PC-3 (cell line): ENCODE results near the gene UBE2L6. TPM values are rescaled to one million over a fixed set of nuclear protein-coding genes. Genes with fewer than 3 reads are reported as not detected.

ENCODE experiments used
- ATAC-seq: fragments of 200-7000 bp; cut with Tn5 transposase; 2 replicates; pipeline ENCODE4 v1.9.1; 2020; ENCODE audit warnings: mild to moderate bottlenecking, moderate library complexity
- BruUV-seq: library from RNA; stranded (reverse); fragments of 400-500 nt; replicated peaks from 2 replicates; lab custom pipeline; 2021; lab: Mats Ljungman, UMichigan
- CTCF ChIA-PET: fragments of 300-600 bp; sonication (Branson Sonifier 250); formaldehyde crosslinking; loops from one replicate; lab custom pipeline; 2022; ENCODE audit warnings: antibody characterized with exemption; lab: Charles Lee
- POLR2A ChIA-PET: fragments of 300-600 bp; sonication (Branson Sonifier 250); formaldehyde crosslinking; loops from one replicate; lab custom pipeline; 2022; ENCODE audit warnings: antibody characterized with exemption; ENCODE audit not compliant: unreplicated experiment; lab: Charles Lee
- DNase-seq: peaks from one replicate; pipeline ENCODE4 v3.0.0-alpha.2; 2015
- H2AFZ ChIP-seq: fragments of 300-600 bp; sonication (generic); 2 replicates; pipeline ENCODE4 v1.6.0; 2016; ENCODE audit warnings: antibody characterized with exemption, low read length
- H3F3A ChIP-seq: fragments of 300-600 bp; sonication (generic); one replicate; pipeline ENCODE4 v1.6.0; 2017; ENCODE audit warnings: antibody characterized with exemption, low read length, control low read depth, mild to moderate bottlenecking; ENCODE audit not compliant: unreplicated experiment
- H3K27ac ChIP-seq: fragments of 300-600 bp; sonication (generic); 2 replicates; pipeline ENCODE4 v1.5.1; 2016; ENCODE audit warnings: mild to moderate bottlenecking, low read length
- H3K27me3 ChIP-seq: fragments of 300-600 bp; sonication (generic); 2 replicates; pipeline ENCODE4 v1.6.1; 2016; ENCODE audit warnings: low read length, mixed read lengths
- H3K36me3 ChIP-seq: fragments of 300-600 bp; sonication (generic); 2 replicates; pipeline ENCODE4 v1.6.1; 2016; ENCODE audit warnings: low read depth, mixed run types, low read length, mixed read lengths
- H3K4me1 ChIP-seq: fragments of 300-600 bp; sonication (generic); 2 replicates; pipeline ENCODE4 v1.5.1; 2016; ENCODE audit warnings: low read length; ENCODE audit not compliant: insufficient read depth
- H3K4me2 ChIP-seq: fragments of 300-600 bp; sonication (generic); 2 replicates; pipeline ENCODE4 v1.6.0; 2016; ENCODE audit warnings: low read length
- H3K4me3 ChIP-seq: fragments of 300-600 bp; sonication (generic); 2 replicates; pipeline ENCODE4 v1.5.1; 2016; ENCODE audit warnings: mild to moderate bottlenecking, low read length, mixed read lengths
- H3K79me2 ChIP-seq: fragments of 300-600 bp; sonication (generic); 2 replicates; pipeline ENCODE4 v1.6.1; 2017; ENCODE audit warnings: low read length, mixed read lengths
- H3K9ac ChIP-seq: fragments of 300-600 bp; sonication (generic); 2 replicates; pipeline ENCODE4 v1.6.0; 2016; ENCODE audit warnings: mild to moderate bottlenecking, low read length
- H3K9me2 ChIP-seq: fragments of 300-600 bp; sonication (generic); replicated peaks from 2 replicates; pipeline ENCODE4 v1.6.1; 2016; ENCODE audit warnings: mixed run types, low read length, mixed read lengths
- H3K9me3 ChIP-seq: fragments of 300-600 bp; sonication (generic); 2 replicates; pipeline ENCODE4 v1.6.1; 2016; ENCODE audit warnings: low read length, mixed read lengths
- H4K20me1 ChIP-seq: fragments of 300-600 bp; sonication (generic); 2 replicates; pipeline ENCODE4 v1.6.1; 2016; ENCODE audit warnings: low read length, mixed read lengths
- CTCF ChIP-seq: fragments of 300-600 bp; sonication (generic); conservative IDR thresholded peaks from 2 replicates; pipeline ENCODE4 v1.5.1; 2017; ENCODE audit warnings: antibody characterized with exemption, low read depth, mild to moderate bottlenecking, low read length
- EZH2 ChIP-seq: fragments of 300-600 bp; sonication (generic); IDR thresholded peaks from one replicate; pipeline ENCODE4 v1.6.1; 2017; ENCODE audit warnings: antibody characterized with exemption, mild to moderate bottlenecking, low read length; ENCODE audit not compliant: unreplicated experiment
- EZH2phosphoT487 ChIP-seq: fragments of 300-600 bp; sonication (generic); IDR thresholded peaks from 2 replicates; pipeline ENCODE4 v1.6.1; 2018; ENCODE audit warnings: mild to moderate bottlenecking, antibody characterized with exemption, low read length, borderline replicate concordance
- intact Hi-C: fragments of 100-400 bp; cut with micrococcal nuclease; formaldehyde crosslinking; loops from 2 replicates; pipeline ENCODE4 v1.9.0; 2023
- total RNA-seq: library from RNA; depleted of rRNA; stranded (reverse); fragments of >200 nt; gene quantifications from 2 replicates; pipeline ENCODE4 v1.2.3, GENCODE V29; 2014

The UBE2L6 gene
- total RNA-seq, 1 experiment from 2014 or later, result 16.5 TPM

GRCh38 chr11:57588046-57588710 is 20.7 kb upstream of the UBE2L6 start:
- CTCF ChIA-PET, result no interaction called here
- Histone ChIP-seq H3K4me1 (no peaks in the 10 kb centered on the region), H3K36me3 (no peaks in the 10 kb centered on the region), H3K4me2 (no peak overlapping the region), H3K4me3 (no peak overlapping the region), H3K79me2 (no peaks in the 10 kb centered on the region), H3K9me3 (no peaks in the 10 kb centered on the region), H4K20me1 (no peaks in the 10 kb centered on the region), H3K27me3 (peaks cover 10% of the 10 kb centered on the region), H3K27ac (no peak overlapping the region), H3K9me2 (no peaks in the 10 kb centered on the region), H2AFZ (no peak overlapping the region), H3K9ac (no peak overlapping the region), H3F3A (no peaks in the 10 kb centered on the region)
- ATAC-seq (no peak), DNase-seq (no peak)
- POLR2A ChIA-PET, result no interaction called here
- TF ChIP-seq EZH2phosphoT487, result no peak
- no peak for TF ChIP-seq CTCF
- intact Hi-C loops, result no loop called here
- no TSS peak for BruUV-seq

- ATAC-seq (no peak), DNase-seq (no peak)
- BruUV-seq, result no TSS peak
- Histone ChIP-seq H3K9me2 (no peaks in the 10 kb centered on the region), H3K27ac (no peak overlapping the region), H3K4me1 (no peaks in the 10 kb centered on the region), H3F3A (no peaks in the 10 kb centered on the region), H4K20me1 (no peaks in the 10 kb centered on the region), H3K9ac (no peak overlapping the region), H3K79me2 (no peaks in the 10 kb centered on the region), H3K9me3 (no peaks in the 10 kb centered on the region), H3K4me2 (no peak overlapping the region), H3K4me3 (no peak overlapping the region), H2AFZ (no peak overlapping the region), H3K27me3 (0 out of 2 replicates have a peak, but pooled peaks cover under 1% of the 10 kb centered on the region), H3K36me3 (no peaks in the 10 kb centered on the region)
- CTCF ChIA-PET, result no interaction called here
- TF ChIP-seq EZH2 (no peak), EZH2phosphoT487 (no peak), CTCF (no peak)
- POLR2A ChIA-PET, result no interaction called here
- intact Hi-C loops, result no loop called here
These were observed 19.3 kb upstream of the UBE2L6 start for GRCh38 chr11:57586711-57587245.

- BruUV-seq, result no TSS peak
- CTCF ChIA-PET, result no interaction called here
- ATAC-seq, result no peak
These were observed 17.8 kb upstream of the UBE2L6 start for GRCh38 chr11:57585301-57585700.

More at GRCh38 chr11:57585301-57585700, 17.8 kb upstream of the UBE2L6 start:
- TF ChIP-seq EZH2phosphoT487 (no peak), CTCF (no peak), EZH2 (no peak)
- Histone ChIP-seq H4K20me1 (no peaks in the 10 kb centered on the region), H3K4me3 (no peak overlapping the region), H3K9ac (no peak overlapping the region), H3K4me2 (no peak overlapping the region), H3K36me3 (no peaks in the 10 kb centered on the region), H3K4me1 (no peaks in the 10 kb centered on the region), H2AFZ (no peak overlapping the region), H3K9me3 (no peaks in the 10 kb centered on the region), H3K27ac (no peak overlapping the region), H3F3A (no peaks in the 10 kb centered on the region), H3K79me2 (no peaks in the 10 kb centered on the region), H3K9me2 (no peaks in the 10 kb centered on the region), H3K27me3 (peaks cover 5% of the 10 kb centered on the region; the same call in 1 of the 2 replicates)
- POLR2A ChIA-PET, result no interaction called here
- intact Hi-C loops, result no loop called here
- no peak for DNase-seq
